Activated CD8-positive, alpha-beta memory T cell treated with anti-CD3 and anti-CD28 coated beads, Interleukin-2, amount 50 U/mL, for 1 hour (primary cell): Measurements from ENCODE around the gene MYBBP1A.
"Not testable (repeated sequence)": the region's sequence is repeated elsewhere in the genome, so short reads cannot be mapped to it uniquely, and the experiment has no call there.

ENCODE experiments used
- DNase-seq: peaks from one replicate; pipeline ENCODE4 v3.0.0-alpha.2; 2020; ENCODE audit errors: extremely low read depth

The MYBBP1A gene

GRCh38 chr17:4588391-4588790 is 33.2 kb upstream of the MYBBP1A start:
- no peak for DNase-seq

GRCh38 chr17:4587803-4588202 is 32.6 kb upstream of the MYBBP1A start:
- DNase-seq, result no peak

- no peak for DNase-seq
Observed at GRCh38 chr17:4587195-4587594, 32.0 kb upstream of the MYBBP1A start.

GRCh38 chr17:4586043-4586442 is 30.9 kb upstream of the MYBBP1A start:
- DNase-seq, result no peak

- DNase-seq, result no peak
Observed at GRCh38 chr17:4585638-4585994, 30.4 kb upstream of the MYBBP1A start.

GRCh38 chr17:4584917-4585637 is 29.9 kb upstream of the MYBBP1A start:
- no peak for DNase-seq

GRCh38 chr17:4584101-4584916 is 29.1 kb upstream of the MYBBP1A start, which contains the start of gene SMTNL2:
SMTNL2 (plus strand) TSS chr17:4584529; CDS start chr17:4584606, 77 bp downstream.
- DNase-seq, result no peak

GRCh38 chr17:4583782-4584100 is 28.6 kb upstream of the MYBBP1A start:
- DNase-seq, result no peak

GRCh38 chr17:4583206-4583605 is 28.0 kb upstream of the MYBBP1A start:
- no peak for DNase-seq

- no peak for DNase-seq
Observed at GRCh38 chr17:4582691-4583090, 27.5 kb upstream of the MYBBP1A start.

GRCh38 chr17:4582101-4582501 is 26.9 kb upstream of the MYBBP1A start:
- DNase-seq, result no peak

- DNase-seq, result no peak
Observed at GRCh38 chr17:4580291-4580690, 25.1 kb upstream of the MYBBP1A start.

GRCh38 chr17:4579678-4580077 is 24.5 kb upstream of the MYBBP1A start:
- no peak for DNase-seq

GRCh38 chr17:4578349-4578748 is 23.2 kb upstream of the MYBBP1A start:
- not testable (repeated sequence) for DNase-seq

- no peak for DNase-seq
Observed at GRCh38 chr17:4577386-4577993, 22.3 kb upstream of the MYBBP1A start.

- no peak for DNase-seq
Observed at GRCh38 chr17:4576729-4577322, 21.6 kb upstream of the MYBBP1A start.

GRCh38 chr17:4576161-4576558 is 21.0 kb upstream of the MYBBP1A start:
- no peak for DNase-seq

GRCh38 chr17:4574448-4575045 is 19.4 kb upstream of the MYBBP1A start:
- no peak for DNase-seq

GRCh38 chr17:4573669-4574068 is 18.5 kb upstream of the MYBBP1A start:
- no peak for DNase-seq

- DNase-seq, result no peak
Observed at GRCh38 chr17:4573115-4573514, 17.9 kb upstream of the MYBBP1A start.

GRCh38 chr17:4572131-4572530 is 16.9 kb upstream of the MYBBP1A start:
- no peak for DNase-seq

GRCh38 chr17:4569591-4569990 is 14.4 kb upstream of the MYBBP1A start:
- no peak for DNase-seq
